PC-3 (cell line): Measurements from ENCODE around the gene PSMB2. TPM values are rescaled to one million over a fixed set of nuclear protein-coding genes. Genes with fewer than 3 reads are reported as not detected.

ENCODE experiments used
- ATAC-seq: fragments of 200-7000 bp; cut with Tn5 transposase; 2 replicates; pipeline ENCODE4 v1.9.1; 2020; ENCODE audit warnings: mild to moderate bottlenecking, moderate library complexity
- BruUV-seq: library from RNA; stranded (reverse); fragments of 400-500 nt; replicated peaks from 2 replicates; lab custom pipeline; 2021; lab: Mats Ljungman, UMichigan
- CTCF ChIA-PET: fragments of 300-600 bp; sonication (Branson Sonifier 250); formaldehyde crosslinking; loops from one replicate; lab custom pipeline; 2022; ENCODE audit warnings: antibody characterized with exemption; lab: Charles Lee
- POLR2A ChIA-PET: fragments of 300-600 bp; sonication (Branson Sonifier 250); formaldehyde crosslinking; loops from one replicate; lab custom pipeline; 2022; ENCODE audit warnings: antibody characterized with exemption; ENCODE audit not compliant: unreplicated experiment; lab: Charles Lee
- DNase-seq: peaks from one replicate; pipeline ENCODE4 v3.0.0-alpha.2; 2015
- H2AFZ ChIP-seq: fragments of 300-600 bp; sonication (generic); 2 replicates; pipeline ENCODE4 v1.6.0; 2016; ENCODE audit warnings: antibody characterized with exemption, low read length
- H3F3A ChIP-seq: fragments of 300-600 bp; sonication (generic); one replicate; pipeline ENCODE4 v1.6.0; 2017; ENCODE audit warnings: antibody characterized with exemption, low read length, control low read depth, mild to moderate bottlenecking; ENCODE audit not compliant: unreplicated experiment
- H3K27ac ChIP-seq: fragments of 300-600 bp; sonication (generic); 2 replicates; pipeline ENCODE4 v1.5.1; 2016; ENCODE audit warnings: mild to moderate bottlenecking, low read length
- H3K27me3 ChIP-seq: fragments of 300-600 bp; sonication (generic); 2 replicates; pipeline ENCODE4 v1.6.1; 2016; ENCODE audit warnings: low read length, mixed read lengths
- H3K36me3 ChIP-seq: fragments of 300-600 bp; sonication (generic); 2 replicates; pipeline ENCODE4 v1.6.1; 2016; ENCODE audit warnings: low read depth, mixed run types, low read length, mixed read lengths
- H3K4me1 ChIP-seq: fragments of 300-600 bp; sonication (generic); 2 replicates; pipeline ENCODE4 v1.5.1; 2016; ENCODE audit warnings: low read length; ENCODE audit not compliant: insufficient read depth
- H3K4me2 ChIP-seq: fragments of 300-600 bp; sonication (generic); 2 replicates; pipeline ENCODE4 v1.6.0; 2016; ENCODE audit warnings: low read length
- H3K4me3 ChIP-seq: fragments of 300-600 bp; sonication (generic); 2 replicates; pipeline ENCODE4 v1.5.1; 2016; ENCODE audit warnings: mild to moderate bottlenecking, low read length, mixed read lengths
- H3K79me2 ChIP-seq: fragments of 300-600 bp; sonication (generic); 2 replicates; pipeline ENCODE4 v1.6.1; 2017; ENCODE audit warnings: low read length, mixed read lengths
- H3K9ac ChIP-seq: fragments of 300-600 bp; sonication (generic); 2 replicates; pipeline ENCODE4 v1.6.0; 2016; ENCODE audit warnings: mild to moderate bottlenecking, low read length
- H3K9me2 ChIP-seq: fragments of 300-600 bp; sonication (generic); replicated peaks from 2 replicates; pipeline ENCODE4 v1.6.1; 2016; ENCODE audit warnings: mixed run types, low read length, mixed read lengths
- H3K9me3 ChIP-seq: fragments of 300-600 bp; sonication (generic); 2 replicates; pipeline ENCODE4 v1.6.1; 2016; ENCODE audit warnings: low read length, mixed read lengths
- H4K20me1 ChIP-seq: fragments of 300-600 bp; sonication (generic); 2 replicates; pipeline ENCODE4 v1.6.1; 2016; ENCODE audit warnings: low read length, mixed read lengths
- EZH2 ChIP-seq: fragments of 300-600 bp; sonication (generic); IDR thresholded peaks from one replicate; pipeline ENCODE4 v1.6.1; 2017; ENCODE audit warnings: antibody characterized with exemption, mild to moderate bottlenecking, low read length; ENCODE audit not compliant: unreplicated experiment
- EZH2phosphoT487 ChIP-seq: fragments of 300-600 bp; sonication (generic); IDR thresholded peaks from 2 replicates; pipeline ENCODE4 v1.6.1; 2018; ENCODE audit warnings: mild to moderate bottlenecking, antibody characterized with exemption, low read length, borderline replicate concordance
- intact Hi-C: fragments of 100-400 bp; cut with micrococcal nuclease; formaldehyde crosslinking; loops from 2 replicates; pipeline ENCODE4 v1.9.0; 2023
- total RNA-seq: library from RNA; depleted of rRNA; stranded (reverse); fragments of >200 nt; gene quantifications from 2 replicates; pipeline ENCODE4 v1.2.3, GENCODE V29; 2014
- TF ChIP-seq, protein P1 (sequence below): fragments of 300-600 bp; sonication (generic); conservative IDR thresholded peaks from 2 replicates; pipeline ENCODE4 v1.5.1; 2017; ENCODE audit warnings: antibody characterized with exemption, low read depth, mild to moderate bottlenecking, low read length

PSMB2 gene
- total RNA-seq, 1 experiment from 2014 or later, result 61.2 TPM

DNA sequence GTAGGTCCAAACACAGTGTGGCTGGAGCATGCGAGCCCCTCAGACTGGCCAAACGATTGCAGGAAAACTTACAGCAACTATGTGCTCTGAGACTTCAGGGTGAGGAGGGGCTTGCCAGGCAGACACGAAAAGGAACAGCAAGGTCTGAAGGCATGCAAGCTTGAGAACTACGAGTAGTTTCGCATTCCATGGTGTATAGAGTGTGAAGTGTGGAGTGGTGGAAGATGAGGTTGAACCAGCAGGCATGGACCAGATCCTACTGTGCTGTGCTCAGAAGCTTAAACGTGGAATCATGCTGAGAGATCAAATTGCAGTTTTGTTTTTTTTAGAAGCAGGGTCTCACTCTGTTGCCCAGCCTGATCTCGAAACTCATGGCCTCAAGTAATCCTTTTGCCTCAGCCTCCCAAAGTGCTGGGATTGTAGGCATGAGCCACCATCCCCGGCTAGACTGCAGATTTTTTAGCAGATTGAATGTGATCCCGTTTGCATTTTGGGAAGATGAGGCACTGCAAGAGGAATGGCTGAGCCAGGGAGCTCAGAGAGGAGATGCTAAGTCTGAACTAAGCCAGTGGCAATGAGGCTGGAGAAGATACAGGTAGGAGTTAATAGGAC lies 73.3 kb downstream of the PSMB2 start:
- H2AFZ ChIP-seq, result no peak overlapping the region
- intact Hi-C loops, result no loop called here
- no TSS peak for BruUV-seq
- no peaks in the 10 kb centered on the region for H3K9me3 ChIP-seq
- H3K4me1 ChIP-seq, result peaks cover 17% of the 10 kb centered on the region
- H3F3A ChIP-seq, result no peaks in the 10 kb centered on the region
- CTCF ChIA-PET, result interaction anchor here (0.7 to 1.1 kb wide), 2 partner anchors 117 to 147 kb away, joined by 3 to 10 read pairs; no protein-coding TSS in a partner anchor
- no peak overlapping the region for H3K4me2 ChIP-seq
- no peaks in the 10 kb centered on the region for H3K9me2 ChIP-seq
- H3K9ac ChIP-seq, result no peak overlapping the region
- H3K27me3 ChIP-seq, result no peaks in the 10 kb centered on the region
- TF ChIP-seq, protein P1, sequence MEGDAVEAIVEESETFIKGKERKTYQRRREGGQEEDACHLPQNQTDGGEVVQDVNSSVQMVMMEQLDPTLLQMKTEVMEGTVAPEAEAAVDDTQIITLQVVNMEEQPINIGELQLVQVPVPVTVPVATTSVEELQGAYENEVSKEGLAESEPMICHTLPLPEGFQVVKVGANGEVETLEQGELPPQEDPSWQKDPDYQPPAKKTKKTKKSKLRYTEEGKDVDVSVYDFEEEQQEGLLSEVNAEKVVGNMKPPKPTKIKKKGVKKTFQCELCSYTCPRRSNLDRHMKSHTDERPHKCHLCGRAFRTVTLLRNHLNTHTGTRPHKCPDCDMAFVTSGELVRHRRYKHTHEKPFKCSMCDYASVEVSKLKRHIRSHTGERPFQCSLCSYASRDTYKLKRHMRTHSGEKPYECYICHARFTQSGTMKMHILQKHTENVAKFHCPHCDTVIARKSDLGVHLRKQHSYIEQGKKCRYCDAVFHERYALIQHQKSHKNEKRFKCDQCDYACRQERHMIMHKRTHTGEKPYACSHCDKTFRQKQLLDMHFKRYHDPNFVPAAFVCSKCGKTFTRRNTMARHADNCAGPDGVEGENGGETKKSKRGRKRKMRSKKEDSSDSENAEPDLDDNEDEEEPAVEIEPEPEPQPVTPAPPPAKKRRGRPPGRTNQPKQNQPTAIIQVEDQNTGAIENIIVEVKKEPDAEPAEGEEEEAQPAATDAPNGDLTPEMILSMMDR, result no peak
- no peak for TF ChIP-seq EZH2phosphoT487
- no peaks in the 10 kb centered on the region; the same call in 1 of the 2 replicates for H4K20me1 ChIP-seq
- no peak overlapping the region for H3K27ac ChIP-seq
- no peak for ATAC-seq
- DNase-seq, result no peak
- no peaks in the 10 kb centered on the region for H3K36me3 ChIP-seq
- POLR2A ChIA-PET, result no interaction called here
- no peak overlapping the region for H3K4me3 ChIP-seq
- H3K79me2 ChIP-seq, result no peaks in the 10 kb centered on the region

GRCh38 chr1:35565742-35566133 lies 75.6 kb downstream of the PSMB2 start:
- Histone ChIP-seq H3K36me3 (peaks cover 5% of the 10 kb centered on the region; the same call in 1 of the 2 replicates), H3K4me3 (no peak overlapping the region), H3K4me2 (no peak overlapping the region), H3K9ac (no peak overlapping the region), H3K4me1 (peaks cover 17% of the 10 kb centered on the region), H4K20me1 (no peaks in the 10 kb centered on the region; the same call in 1 of the 2 replicates), H3F3A (no peaks in the 10 kb centered on the region), H3K9me2 (no peaks in the 10 kb centered on the region), H3K79me2 (no peaks in the 10 kb centered on the region; the same call in 1 of the 2 replicates), H2AFZ (no peak overlapping the region), H3K27ac (no peak overlapping the region), H3K27me3 (no peaks in the 10 kb centered on the region), H3K9me3 (no peaks in the 10 kb centered on the region)
- POLR2A ChIA-PET, result no interaction called here
- BruUV-seq, result no TSS peak
- no peak for DNase-seq
- TF ChIP-seq EZH2, result no peak
- TF ChIP-seq, protein P1, result no peak
- no peak for TF ChIP-seq EZH2phosphoT487
- CTCF ChIA-PET, result no interaction called here
- intact Hi-C loops, result no loop called here
- ATAC-seq, result no peak
